KBM-7 (cell line): ENCODE measurements around the gene CNTNAP2.

Experiments
- DNase-seq: peaks from one replicate; pipeline ENCODE4 v3.0.0-alpha.2; 2015
- in situ Hi-C: fragments of 300-500 bp; cut with MboI; formaldehyde crosslinking; loops from 2 replicates; pipeline ENCODE4 v1.14.3; 2020; ENCODE audit warnings: low sequenced_read_pairs, low pct_unique_long_range_greater_than_20kb, mixed read lengths

Gene CNTNAP2

DNA sequence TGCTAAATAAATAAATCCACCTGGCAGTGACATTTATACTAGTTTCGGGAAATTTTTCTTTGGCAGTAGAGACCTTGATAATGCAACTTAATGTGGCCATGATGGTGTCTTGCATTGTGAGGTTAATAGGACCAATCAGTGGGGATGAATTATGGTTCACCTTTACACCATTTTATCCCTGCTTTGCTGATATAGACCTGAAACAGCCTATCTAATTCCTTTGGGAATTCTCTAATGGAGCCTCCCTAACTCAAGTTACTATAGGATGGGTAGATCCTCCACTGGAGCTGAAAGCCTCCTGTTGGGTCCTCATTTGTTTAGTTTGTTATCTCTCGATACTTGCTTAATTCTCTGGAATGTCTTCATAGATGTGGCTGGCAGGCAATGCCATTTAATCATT lies 276.7 kb downstream of the CNTNAP2 start:
- in situ Hi-C loops, result no loop called here
- no peak for DNase-seq

- no peak for DNase-seq
- in situ Hi-C loops, result no loop called here
Observed at GRCh38 chr7:146397141-146397540, 280.5 kb downstream of the CNTNAP2 start.

DNA sequence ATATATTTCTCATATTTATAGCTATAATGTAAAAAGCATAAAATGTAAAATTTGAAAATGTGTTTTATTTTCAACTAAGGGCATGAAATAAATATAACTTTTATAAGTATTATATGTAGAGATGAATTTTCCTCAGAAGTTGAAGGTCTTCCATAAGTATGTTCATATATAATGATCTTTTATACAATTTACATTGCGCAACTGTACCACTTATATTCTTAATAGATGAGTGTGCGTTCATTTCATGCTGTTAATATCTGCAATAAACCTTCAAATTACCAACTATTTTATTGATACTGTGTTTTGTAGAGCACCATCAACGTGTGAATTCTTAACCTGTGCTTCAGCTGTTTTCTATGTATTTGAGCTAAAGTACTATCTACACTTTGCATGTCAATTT lies 285.3 kb downstream of the CNTNAP2 start:
- in situ Hi-C loops, result no loop called here
- no peak for DNase-seq

DNA sequence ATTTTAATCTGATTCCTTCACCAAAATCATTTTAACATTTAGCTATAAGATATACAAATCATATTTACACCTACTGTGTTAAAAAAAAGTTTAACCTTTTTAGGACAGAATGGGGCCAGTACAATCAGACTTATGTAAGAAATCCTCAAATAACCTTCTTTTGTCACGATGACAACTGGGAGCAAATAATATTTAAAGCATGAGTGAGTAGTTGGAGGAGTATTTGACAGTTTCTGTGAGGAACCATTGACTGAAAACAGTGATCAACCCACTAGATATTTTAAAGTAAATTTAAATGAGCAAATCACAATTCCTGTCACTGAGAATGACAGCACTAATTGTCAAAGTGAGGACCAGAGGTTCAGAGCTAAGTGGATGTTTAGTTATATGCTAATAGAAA lies 289.1 kb downstream of the CNTNAP2 start:
- in situ Hi-C loops, result no loop called here
- DNase-seq, result no peak

DNA sequence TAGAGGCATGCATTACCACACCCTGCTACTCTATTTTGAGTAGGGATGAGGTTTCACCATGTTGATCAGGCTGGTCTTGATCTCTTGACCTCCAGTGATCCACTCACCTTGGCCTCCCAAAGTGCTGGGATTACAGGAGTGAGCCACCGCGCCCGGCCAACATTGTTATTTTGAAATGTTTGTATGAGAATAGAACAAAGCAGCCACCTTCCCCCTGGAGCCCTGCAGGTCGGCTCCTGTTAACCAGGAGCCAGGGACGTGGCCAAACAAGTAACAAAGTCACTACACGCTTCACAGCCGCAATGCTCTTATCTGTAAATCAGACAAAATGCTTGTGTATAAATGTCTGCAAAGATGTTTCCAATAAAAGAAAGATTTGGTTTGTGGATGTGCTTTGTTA lies 295.4 kb downstream of the CNTNAP2 start:
- in situ Hi-C loops, result no loop called here
- no peak for DNase-seq

DNA sequence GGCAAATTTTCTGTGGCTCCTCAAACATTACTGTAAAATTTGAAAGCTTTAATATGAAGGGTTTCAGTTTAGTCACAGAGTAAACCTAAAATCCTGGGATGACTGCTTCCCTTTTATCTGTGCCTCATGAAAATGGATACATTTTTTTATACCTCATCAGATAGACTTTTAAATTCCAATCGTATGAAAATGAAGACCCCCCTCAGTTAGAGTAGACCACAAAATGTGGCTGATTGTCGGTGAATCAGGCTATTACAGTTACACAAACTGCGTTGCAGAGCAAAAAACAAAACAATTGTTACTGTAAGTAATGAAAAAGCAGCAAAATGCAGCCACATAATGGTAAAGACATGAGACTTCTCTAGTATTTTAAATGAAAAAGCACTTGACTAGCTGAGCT lies 296.2 kb downstream of the CNTNAP2 start:
- no peak for DNase-seq
- in situ Hi-C loops, result no loop called here

- in situ Hi-C loops, result no loop called here
- no peak for DNase-seq
Observed at GRCh38 chr7:146414373-146414772, 297.8 kb downstream of the CNTNAP2 start.

DNA sequence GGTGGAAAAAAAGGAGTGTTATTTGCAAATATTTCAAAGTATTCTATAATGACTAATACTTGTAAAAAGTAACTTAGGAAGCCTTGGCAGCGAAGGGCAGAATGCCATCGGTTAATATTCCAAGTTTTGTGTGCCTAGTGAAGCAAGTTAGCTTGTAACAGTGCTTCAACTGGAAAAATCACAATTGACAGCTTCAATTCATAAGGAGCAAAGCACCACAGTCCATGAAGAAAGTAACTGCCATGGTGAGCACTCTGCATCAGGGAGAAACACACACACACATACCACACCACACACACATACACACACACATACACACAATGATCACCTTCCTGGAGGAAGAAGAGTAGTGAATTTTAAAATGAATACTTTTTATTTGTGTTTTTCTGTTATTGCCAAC lies 298.3 kb downstream of the CNTNAP2 start:
- no peak for DNase-seq
- in situ Hi-C loops, result no loop called here

DNA sequence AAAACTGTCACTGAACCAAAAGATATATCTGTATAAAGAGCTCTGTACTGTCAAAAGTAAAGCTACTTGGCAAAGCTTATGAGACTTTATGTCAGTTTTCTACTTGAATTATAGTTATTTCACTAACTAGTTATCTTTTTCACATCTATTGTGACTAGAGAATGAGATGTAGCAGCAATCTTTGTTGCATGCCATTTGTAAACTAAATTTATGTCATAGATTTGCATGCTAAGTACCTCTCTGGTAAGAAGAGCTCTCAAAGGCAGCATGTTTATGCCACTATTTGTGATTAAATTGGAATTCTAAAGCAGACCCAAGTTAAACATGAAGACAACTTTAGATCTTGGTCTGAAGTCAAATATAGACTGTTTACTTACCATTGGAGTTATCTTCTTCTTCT lies 300.6 kb downstream of the CNTNAP2 start:
- in situ Hi-C loops, result no loop called here
- DNase-seq, result no peak

DNA sequence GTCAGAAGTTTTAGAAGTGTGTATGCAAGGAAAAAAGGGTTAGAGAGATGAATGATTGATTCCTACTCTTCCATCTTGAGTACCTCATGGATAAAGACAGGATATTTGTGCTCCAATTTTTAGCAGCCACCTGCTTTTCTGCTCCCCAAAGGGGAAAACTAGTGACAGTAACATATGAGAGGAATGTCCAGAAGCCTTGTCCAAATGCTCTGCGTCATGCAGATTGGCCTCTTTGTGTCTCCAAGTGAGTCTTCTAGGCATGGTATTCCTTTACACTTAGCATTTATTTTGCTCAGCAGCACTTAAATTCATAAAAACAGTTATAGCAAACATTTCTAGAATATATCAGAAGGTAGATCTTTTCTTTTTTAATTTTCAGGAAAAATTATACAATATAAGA lies 306.8 kb downstream of the CNTNAP2 start:
- in situ Hi-C loops, result no loop called here
- no peak for DNase-seq

DNA sequence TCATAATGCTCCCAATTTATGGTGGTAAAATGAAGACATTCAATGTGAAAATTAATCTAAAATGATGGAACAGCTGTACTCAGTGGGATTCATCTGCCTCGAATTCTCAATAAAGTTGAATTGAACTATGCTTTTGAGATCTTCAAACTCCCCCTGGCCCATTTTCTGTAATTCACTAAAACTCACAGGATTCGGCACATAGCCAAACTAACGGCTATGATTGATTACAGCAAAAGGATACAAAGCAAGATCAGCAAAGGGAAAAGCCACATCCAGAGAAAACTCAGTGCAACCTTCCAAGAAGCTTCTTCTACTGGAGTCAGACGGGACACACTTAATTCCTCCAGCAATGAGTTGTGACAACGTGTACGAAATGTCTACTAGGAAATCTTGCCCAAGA lies 307.5 kb downstream of the CNTNAP2 start:
- no peak for DNase-seq
- in situ Hi-C loops, result no loop called here

- no peak for DNase-seq
- in situ Hi-C loops, result no loop called here
Observed at GRCh38 chr7:146433501-146433900, 316.9 kb downstream of the CNTNAP2 start.

- in situ Hi-C loops, result no loop called here
- no peak for DNase-seq
Observed at GRCh38 chr7:146443102-146443501, 326.5 kb downstream of the CNTNAP2 start.

DNA sequence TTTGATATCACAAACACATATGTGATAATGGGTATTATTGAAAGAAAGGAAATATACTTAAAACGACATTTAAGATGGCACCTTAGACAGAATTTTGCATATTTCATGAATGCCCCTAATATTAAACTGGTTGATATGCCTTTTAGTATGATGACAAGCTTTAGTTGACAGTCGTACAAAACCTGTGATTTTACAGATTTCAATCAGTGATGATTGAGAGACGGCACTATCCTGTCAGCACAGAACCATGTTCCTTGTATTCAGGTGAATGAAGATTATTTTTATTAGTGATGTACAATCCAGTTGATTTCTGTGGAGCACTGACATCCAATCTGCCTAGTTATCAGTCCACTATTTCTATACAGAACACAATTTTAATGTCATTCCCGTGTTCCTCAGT lies 333.0 kb downstream of the CNTNAP2 start:
- DNase-seq, result no peak

DNA sequence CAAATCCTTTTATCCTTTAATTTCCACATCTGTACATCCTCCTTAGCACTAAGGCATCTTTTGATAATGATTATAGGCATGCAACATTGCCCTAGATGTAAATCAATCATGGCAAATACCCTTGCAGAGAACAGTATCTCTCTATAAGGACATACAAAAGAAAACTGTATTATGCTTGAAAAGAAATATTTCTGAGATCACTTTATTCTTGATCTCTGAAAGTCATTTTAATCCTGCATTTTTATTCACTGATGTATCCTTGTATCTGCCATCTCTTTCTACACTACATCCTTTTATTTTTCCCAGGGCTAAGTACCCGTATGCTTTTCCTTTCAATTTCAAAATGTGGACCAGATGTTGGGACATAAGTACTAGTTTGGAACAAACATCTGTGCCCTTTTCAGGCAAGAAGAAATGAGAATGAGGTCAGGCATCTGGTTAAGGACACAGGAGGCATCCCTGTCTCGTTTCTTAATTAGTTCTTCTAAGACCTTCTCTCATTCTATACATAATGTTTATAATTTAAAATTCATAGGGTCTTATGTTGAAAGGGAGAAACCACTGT lies 338.6 kb downstream of the CNTNAP2 start:
- DNase-seq, result no peak
- in situ Hi-C loops, result no loop called here

More for the DNA sequence above, 333.0 kb downstream of the CNTNAP2 start:
- in situ Hi-C loops, result no loop called here

DNA sequence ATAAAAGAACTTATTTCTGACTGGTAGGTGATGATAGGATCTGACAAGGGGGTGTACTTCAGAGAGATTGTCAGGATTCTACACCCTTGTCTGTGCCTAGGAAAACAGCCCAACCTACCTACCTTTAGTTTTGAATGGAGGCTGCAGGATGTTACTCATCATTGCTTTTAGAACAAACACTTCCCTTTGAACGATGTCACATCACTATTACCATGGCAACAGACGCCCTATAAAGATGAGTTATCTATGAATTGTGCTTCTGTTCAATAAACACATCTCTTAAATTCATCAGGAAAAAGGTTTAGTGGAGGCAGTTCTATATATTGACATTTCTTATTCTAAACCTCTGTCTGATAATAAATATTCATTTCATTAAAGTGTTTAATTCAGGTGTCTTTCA lies 362.4 kb downstream of the CNTNAP2 start:
- in situ Hi-C loops, result no loop called here
- DNase-seq, result no peak

GRCh38 chr7:146486519-146486918 lies 369.9 kb downstream of the CNTNAP2 start:
- in situ Hi-C loops, result no loop called here

GRCh38 chr7:146492017-146492416 lies 375.4 kb downstream of the CNTNAP2 start:
- in situ Hi-C loops, result no loop called here
- DNase-seq, result no peak

More at GRCh38 chr7:146486519-146486918, 369.9 kb downstream of the CNTNAP2 start:
- no peak for DNase-seq

DNA sequence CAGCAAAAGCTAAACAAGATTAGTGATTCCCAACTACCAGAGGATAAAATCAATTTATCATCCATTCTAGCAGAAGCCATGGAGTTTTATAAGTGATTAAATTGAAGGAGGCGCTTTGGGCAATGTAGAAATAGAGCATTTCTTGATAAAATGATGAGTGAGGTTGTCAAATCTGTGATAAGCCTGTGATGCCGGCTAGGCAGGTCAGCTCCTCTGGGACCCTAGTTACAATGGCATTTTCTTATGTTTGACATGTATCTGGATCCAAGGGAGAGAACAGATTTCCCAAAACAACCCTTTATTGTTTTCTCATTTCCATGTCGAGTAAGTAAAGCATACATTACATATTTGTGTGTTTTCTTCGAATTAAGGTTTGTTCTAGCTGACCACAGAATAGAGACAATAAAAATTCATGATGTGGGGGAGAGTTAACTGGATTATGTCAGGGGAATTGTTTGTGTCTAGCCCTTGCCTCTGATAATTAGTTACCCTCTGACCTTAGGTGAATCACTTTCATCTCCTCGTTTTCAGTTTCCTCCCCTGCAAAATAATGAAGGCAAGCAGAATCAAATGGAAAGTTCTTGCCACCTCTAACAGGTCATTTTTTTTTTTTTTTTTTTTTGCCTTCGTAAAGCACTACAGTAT lies 378.5 kb downstream of the CNTNAP2 start:
- in situ Hi-C loops, result no loop called here

GRCh38 chr7:146496657-146497056 lies 380.1 kb downstream of the CNTNAP2 start:
- DNase-seq, result no peak
- in situ Hi-C loops, result no loop called here

More for the DNA sequence above, 378.5 kb downstream of the CNTNAP2 start:
- DNase-seq, result no peak

DNA sequence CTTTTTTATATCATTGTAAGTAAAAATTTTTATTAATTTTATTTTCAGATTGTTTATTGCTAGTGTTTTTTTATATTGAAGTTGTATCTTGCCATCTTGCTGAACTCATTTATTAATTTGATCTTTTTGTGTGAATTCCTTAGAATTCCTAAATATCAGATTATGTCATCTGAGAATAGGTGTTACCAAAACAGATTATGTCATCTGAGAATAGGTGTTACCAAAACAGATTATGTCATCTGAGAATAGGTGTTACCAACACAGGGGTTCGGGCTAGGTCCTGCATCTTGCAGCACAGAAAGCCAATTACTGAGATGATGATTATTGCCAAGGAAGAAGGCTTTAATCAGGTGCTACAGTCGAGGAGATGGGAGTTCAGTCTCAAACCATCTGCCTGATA lies 383.4 kb downstream of the CNTNAP2 start:
- in situ Hi-C loops, result no loop called here
- DNase-seq, result no peak
